GM19395 (cell line): ENCODE results near the gene FNDC3B.

Experiments used
- ATAC-seq: cut with Tn5 transposase; IDR thresholded peaks from one replicate; pipeline ENCODE4 v1.9.1; 2021; ENCODE audit warnings: mild to moderate bottlenecking, moderate library complexity; ENCODE audit not compliant: unreplicated experiment

Gene FNDC3B

DNA sequence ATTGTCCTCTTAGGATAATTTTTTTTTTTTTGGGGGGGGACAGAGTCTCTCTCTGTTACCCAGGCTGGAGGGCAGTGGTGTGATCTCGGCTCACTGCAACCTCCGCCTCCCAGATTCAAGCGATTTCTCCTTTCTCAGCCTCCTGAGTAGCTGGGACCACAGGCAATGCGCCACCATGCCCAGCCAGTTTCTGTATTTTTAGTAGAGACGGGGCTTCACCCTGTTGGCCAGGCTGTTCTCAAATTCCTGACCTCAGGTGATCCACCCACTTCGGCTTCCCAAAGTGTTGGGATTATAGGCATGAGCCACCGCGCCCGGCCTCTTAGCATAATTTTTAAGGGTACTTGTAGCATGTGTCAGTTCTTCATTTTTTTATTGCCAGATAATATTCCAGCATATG, 122.6 kb downstream of the FNDC3B start:
- ATAC-seq = no peak

- no peak for ATAC-seq
Observed at GRCh38 chr3:172163320-172163719, 123.9 kb downstream of the FNDC3B start.

DNA sequence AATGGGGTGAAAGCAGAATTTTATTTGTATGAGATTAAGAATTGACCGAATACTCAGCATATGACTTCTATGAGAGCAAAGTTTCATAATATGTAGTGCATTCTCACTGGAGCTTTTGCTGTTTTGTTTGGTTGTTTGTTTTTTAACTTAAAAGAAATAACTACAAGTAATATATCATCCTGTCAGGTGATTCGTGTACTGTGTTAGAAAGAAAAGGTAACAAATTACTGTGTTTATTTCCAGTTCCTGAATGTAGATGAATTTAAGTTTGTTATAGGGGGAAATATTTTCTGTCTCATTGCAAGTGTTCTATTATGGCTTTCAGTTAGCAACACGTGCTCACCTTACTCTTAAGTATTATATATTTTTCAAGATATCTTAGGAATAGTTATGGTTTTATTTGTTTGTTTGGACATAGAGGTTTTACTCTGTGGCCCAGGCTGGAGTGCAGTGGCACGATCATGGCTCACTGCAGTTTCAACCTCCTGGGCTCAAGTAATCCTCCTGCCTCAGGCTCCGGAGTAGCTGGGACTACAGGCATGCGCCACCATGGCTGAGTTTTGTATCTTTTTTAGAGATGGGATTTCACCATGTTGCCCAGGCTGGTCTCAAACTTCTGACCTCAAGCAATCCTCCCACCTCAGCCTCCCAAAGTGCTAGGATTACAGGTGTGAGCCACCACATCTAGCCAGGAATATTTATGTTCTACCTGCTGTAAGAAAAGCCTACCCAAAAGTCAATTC, 125.4 kb downstream of the FNDC3B start:
- no peak for ATAC-seq

GRCh38 chr3:172166261-172166660, 126.9 kb downstream of the FNDC3B start:
- no peak for ATAC-seq

DNA sequence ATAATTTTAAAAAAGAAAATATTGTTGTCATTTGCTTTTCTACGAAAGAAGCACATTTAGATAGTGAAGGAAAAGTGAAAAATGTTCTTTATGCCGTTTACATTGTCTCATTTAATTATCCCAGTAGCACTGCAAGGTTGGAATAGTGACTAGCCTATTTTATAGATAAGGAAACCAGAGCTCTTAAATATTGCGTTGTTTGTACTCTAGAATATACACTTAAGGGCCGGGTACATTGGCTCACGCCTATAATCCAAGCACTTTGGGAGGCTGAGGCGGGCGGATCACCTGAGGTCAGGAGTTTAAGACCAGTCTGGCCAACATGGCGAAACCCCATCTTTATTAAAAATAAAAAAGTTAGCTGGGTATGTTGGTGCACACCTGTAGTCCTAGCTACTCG, 127.5 kb downstream of the FNDC3B start:
- no peak for ATAC-seq

DNA sequence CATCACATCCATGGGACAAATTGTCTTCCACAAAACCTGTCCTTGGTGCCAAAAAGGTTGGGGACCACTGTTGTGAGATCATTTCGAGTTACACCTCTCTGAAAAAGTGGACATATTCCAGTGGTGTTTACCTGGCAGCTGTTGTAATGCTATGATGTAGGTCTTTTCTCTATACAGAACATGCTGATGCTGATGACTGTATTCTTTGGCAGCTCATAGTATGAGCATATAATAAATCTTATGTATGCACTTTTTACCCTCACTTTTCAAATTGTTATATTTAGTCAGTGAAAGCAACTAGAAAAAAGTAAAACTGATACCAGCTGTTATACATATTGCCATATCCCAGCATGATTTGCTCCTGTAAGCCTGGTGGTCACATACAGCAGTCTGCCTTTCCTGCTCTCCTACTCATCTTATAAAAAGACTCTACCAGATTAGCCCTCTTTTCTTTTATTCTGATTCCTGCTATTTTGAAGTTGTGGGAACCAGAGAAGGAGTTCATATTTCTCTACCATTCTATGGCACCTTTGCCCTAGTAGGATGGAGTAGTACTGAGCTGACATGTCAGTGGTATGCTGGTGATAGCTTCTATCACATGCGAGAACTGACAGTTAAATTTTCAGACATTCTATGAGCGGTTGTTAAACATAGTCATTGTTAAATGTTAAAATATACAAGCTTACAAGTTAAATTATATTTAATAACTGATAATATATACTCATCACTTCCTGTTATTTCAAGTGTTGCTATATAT, 128.7 kb downstream of the FNDC3B start:
- ATAC-seq = no peak

- no peak for ATAC-seq
Observed at GRCh38 chr3:172170073-172170709, 130.8 kb downstream of the FNDC3B start.

GRCh38 chr3:172170841-172171240, 131.5 kb downstream of the FNDC3B start:
- ATAC-seq = no peak

DNA sequence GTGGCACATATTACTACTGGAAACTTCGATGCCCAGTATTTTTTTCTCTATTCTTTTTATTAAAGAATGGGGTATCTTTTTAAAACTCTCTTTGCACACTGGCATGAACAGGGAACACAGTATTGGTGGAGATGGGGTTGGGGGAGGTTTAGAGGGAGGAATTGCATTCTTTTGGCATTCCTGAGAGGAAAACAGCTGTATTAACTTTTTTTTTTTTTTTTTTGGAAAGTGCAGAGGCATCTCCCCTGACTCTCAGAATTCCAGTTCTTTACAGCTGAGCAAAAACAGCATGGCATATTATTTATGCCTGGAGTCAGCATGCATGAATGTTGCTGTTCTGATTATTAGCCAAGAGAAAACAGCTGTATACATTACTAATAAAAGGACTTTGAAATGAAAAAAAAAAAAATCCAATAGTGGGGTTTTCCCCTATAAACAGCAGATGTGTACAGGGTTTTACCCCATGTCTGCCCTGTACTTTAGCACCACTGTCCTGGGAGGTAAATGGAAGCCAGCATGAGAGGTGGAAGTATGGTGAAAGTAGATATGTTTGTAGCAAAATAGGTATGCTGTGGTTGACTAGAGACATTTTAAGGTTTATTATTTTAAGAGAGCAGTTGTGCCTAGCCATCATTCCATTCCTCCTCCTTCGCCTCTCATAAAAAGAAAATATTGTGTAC, 132.2 kb downstream of the FNDC3B start:
- no peak for ATAC-seq

- ATAC-seq = no peak
Observed at GRCh38 chr3:172173316-172174254, 134.2 kb downstream of the FNDC3B start.

- ATAC-seq = no peak
Observed at GRCh38 chr3:172174513-172175253, 135.3 kb downstream of the FNDC3B start.

- no peak for ATAC-seq
Observed at GRCh38 chr3:172175254-172175599, 135.8 kb downstream of the FNDC3B start.

DNA sequence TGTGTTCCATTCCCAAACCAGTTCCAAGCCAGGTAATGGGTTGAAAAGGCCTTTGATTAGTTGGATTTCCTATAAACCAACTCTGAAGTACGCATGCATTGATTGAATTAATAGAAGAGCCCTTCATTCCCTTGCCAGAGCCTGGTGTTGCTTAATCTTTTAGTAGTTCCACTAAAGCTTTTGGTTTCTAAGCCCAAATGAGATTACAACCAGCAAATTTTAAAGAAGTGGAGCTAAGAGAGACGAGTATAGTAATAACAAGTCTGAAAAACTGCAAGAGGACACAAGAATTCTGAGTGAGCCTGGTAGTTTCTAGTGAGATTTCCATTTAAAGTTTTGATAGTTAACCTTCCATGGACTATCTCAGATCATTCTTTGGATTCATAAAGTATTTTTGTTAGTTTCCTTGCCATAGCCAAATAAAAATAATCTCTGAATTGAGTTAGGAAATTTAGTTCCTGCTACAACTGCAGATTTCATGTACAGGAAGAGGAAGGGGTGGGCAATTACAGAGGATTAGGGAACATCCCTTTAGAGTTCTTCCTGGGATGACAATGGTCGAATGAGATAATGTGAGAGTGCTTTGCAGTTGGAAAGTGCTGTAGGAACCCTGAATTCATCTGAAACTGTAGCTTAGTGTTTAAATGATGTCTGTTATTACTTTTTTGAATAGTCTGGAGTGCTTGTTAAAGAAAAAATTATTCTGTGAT, 136.8 kb downstream of the FNDC3B start:
- ATAC-seq = no peak

- ATAC-seq = no peak
Observed at GRCh38 chr3:172177046-172177445, 137.7 kb downstream of the FNDC3B start.

DNA sequence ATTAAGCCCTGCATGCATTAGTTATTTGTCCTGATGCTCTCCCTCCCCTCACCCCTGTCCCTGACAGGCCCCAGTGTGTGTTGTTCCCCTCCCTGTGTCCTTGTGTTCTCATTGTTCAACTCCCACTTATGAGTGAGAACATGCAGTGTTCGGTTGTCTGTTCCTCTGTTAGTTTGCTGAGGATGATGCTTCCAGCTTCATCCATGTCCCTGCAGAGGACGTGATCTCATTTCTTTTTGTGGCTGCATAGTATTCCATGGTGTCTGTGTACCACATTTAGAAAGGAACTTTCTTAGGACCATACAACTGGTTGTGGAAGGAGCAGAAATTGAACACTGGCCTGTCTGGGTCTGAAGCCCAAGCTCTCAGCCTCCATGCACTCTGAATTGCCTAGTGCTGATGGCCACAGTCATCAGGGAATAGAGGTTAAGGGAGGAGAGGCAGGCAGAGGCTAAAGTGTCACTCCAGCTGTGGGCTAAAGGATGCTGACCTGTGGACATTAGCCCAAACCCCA, 138.5 kb downstream of the FNDC3B start:
- ATAC-seq = no peak

- peak; percentile 46 for ATAC-seq
Observed at GRCh38 chr3:172179680-172180399, 140.5 kb downstream of the FNDC3B start.

GRCh38 chr3:172180473-172180872, 141.1 kb downstream of the FNDC3B start:
- ATAC-seq = no peak

- ATAC-seq = no peak
Observed at GRCh38 chr3:172181932-172182586, 142.7 kb downstream of the FNDC3B start.
